Peyer's patch (tissue), 4 donors: Measurements from ENCODE around the gene DCDC2. TPM values are rescaled to one million over a fixed set of nuclear protein-coding genes. Genes with fewer than 3 reads are reported as not detected.

Experiments
- DNase-seq, 3 donors: peaks; one replicate each; pipeline ENCODE4 v3.0.0-alpha.2; 2017 to 2019
- H3K27ac ChIP-seq, 4 donors: fragments of 200-600 bp; sonication (generic); one replicate each; pipeline ENCODE4 v1.5.1; 2016 to 2019
- H3K27me3 ChIP-seq, 2 donors: fragments of 200-600 bp; sonication (generic); one replicate each; pipeline ENCODE4 v1.5.1; 2019
- H3K36me3 ChIP-seq, 3 donors: fragments of 200-600 bp; sonication (generic); one replicate each; pipeline ENCODE4 v1.5.1; 2016 to 2019
- H3K4me1 ChIP-seq, 4 donors: fragments of 200-600 bp; sonication (generic); one replicate each; pipeline ENCODE4 v1.5.1; 2016 to 2019
- H3K4me3 ChIP-seq, 4 donors: fragments of 200-600 bp; sonication (generic); 1 replicate in 3 of 4; 2 replicates in 1 of 4; pipeline ENCODE4 v1.5.1; 2016 to 2019; ENCODE audit warnings: mild to moderate bottlenecking in 1 of 4
- H3K9me3 ChIP-seq, 4 donors: fragments of 200-600 bp; sonication (generic); one replicate each; pipeline ENCODE4 v1.5.1; 2016 to 2019; ENCODE audit warnings: mild to moderate bottlenecking in 1 of 4
- CTCF ChIP-seq, 6 experiments: fragments of 450-650 bp in 4 of 6; fragments of 200-600 bp in 2 of 6; sonication (generic) in 1 of 6; IDR thresholded peaks; one replicate each; pipeline ENCODE4 v1.5.1; 2017 to 2019; ENCODE audit warnings: antibody characterized with exemption in 6 of 6, mild to moderate bottlenecking in 3 of 6, moderate library complexity in 1 of 6
- POLR2A ChIP-seq, 2 donors: fragments of 450-650 bp; IDR thresholded peaks; one replicate each; pipeline ENCODE4 v1.5.1; 2017; ENCODE audit warnings: antibody characterized with exemption in 2 of 2, mild to moderate bottlenecking in 2 of 2, moderate library complexity in 2 of 2
- total RNA-seq, 4 donors: library from RNA; depleted of rRNA; stranded (reverse); fragments of >200 nt; gene quantifications; one replicate each; pipeline ENCODE4 v1.1.0, GENCODE V29; 2016

DCDC2 gene
- total RNA-seq, 4 donors from 2014 or later: 0.27 to 3.3 (median 0.63) TPM

GRCh38 chr6:24157886-24158285 is 200.0 kb downstream of the DCDC2 start:
- no peak for DNase-seq
- TF ChIP-seq CTCF (IDR thresholded peaks at IDR 0.05) (no peak), POLR2A (IDR thresholded peaks at IDR 0.05) (no peak)
- Histone ChIP-seq H3K36me3 (no peaks in the 10 kb centered on the region), H3K27me3 (no peaks in the 10 kb centered on the region), H3K27ac (no peak overlapping the region), H3K4me1 (no peaks in the 10 kb centered on the region), H3K9me3 (no peaks in the 10 kb centered on the region), H3K4me3 (no peak overlapping the region)

- no peak overlapping the region for H3K4me3 ChIP-seq
- no peaks in the 10 kb centered on the region for H3K9me3 ChIP-seq
- no peaks in the 10 kb centered on the region for H3K4me1 ChIP-seq
- no peaks in the 10 kb centered on the region for H3K36me3 ChIP-seq
- TF ChIP-seq POLR2A (IDR thresholded peaks at IDR 0.05) (no peak), CTCF (IDR thresholded peaks at IDR 0.05) (no peak)
- H3K27ac ChIP-seq: no peak overlapping the region
- no peaks in the 10 kb centered on the region for H3K27me3 ChIP-seq
- DNase-seq: no peak
Observed at GRCh38 chr6:24154121-24154520, 203.7 kb downstream of the DCDC2 start.

- no peaks in the 10 kb centered on the region for H3K9me3 ChIP-seq
- no peaks in the 10 kb centered on the region for H3K4me1 ChIP-seq
- DNase-seq: no peak
- H3K4me3 ChIP-seq: no peak overlapping the region
- no peaks in the 10 kb centered on the region for H3K36me3 ChIP-seq
- H3K27me3 ChIP-seq: no peaks in the 10 kb centered on the region
- TF ChIP-seq POLR2A (IDR thresholded peaks at IDR 0.05) (no peak), CTCF (IDR thresholded peaks at IDR 0.05) (no peak)
- no peak overlapping the region for H3K27ac ChIP-seq
Observed at GRCh38 chr6:24152014-24152413, 205.8 kb downstream of the DCDC2 start.

GRCh38 chr6:24149836-24150235 is 208.0 kb downstream of the DCDC2 start:
- TF ChIP-seq CTCF (IDR thresholded peaks at IDR 0.05): no peak
- TF ChIP-seq POLR2A (IDR thresholded peaks at IDR 0.05): no peak
- Histone ChIP-seq H3K27ac (no peak overlapping the region), H3K27me3 (no peaks in the 10 kb centered on the region), H3K4me3 (no peak overlapping the region), H3K4me1 (no peaks in the 10 kb centered on the region), H3K9me3 (no peaks in the 10 kb centered on the region), H3K36me3 (no peaks in the 10 kb centered on the region)
- no peak for DNase-seq

- Histone ChIP-seq H3K4me3 (no peak overlapping the region), H3K27me3 (no peaks in the 10 kb centered on the region), H3K4me1 (no peaks in the 10 kb centered on the region), H3K9me3 (no peaks in the 10 kb centered on the region), H3K36me3 (no peaks in the 10 kb centered on the region), H3K27ac (no peak overlapping the region)
- TF ChIP-seq CTCF (IDR thresholded peaks at IDR 0.05) (no peak), POLR2A (IDR thresholded peaks at IDR 0.05) (no peak)
- no peak for DNase-seq
Observed at GRCh38 chr6:24149296-24149695, 208.6 kb downstream of the DCDC2 start.

- H3K9me3 ChIP-seq: no peaks in the 10 kb centered on the region
- H3K27ac ChIP-seq: no peak overlapping the region
- H3K4me3 ChIP-seq: no peak overlapping the region
- H3K27me3 ChIP-seq: no peaks in the 10 kb centered on the region
- no peak for TF ChIP-seq POLR2A (IDR thresholded peaks at IDR 0.05)
- TF ChIP-seq CTCF (IDR thresholded peaks at IDR 0.05): no peak
- H3K4me1 ChIP-seq: no peaks in the 10 kb centered on the region
- no peak for DNase-seq
- H3K36me3 ChIP-seq: no peaks in the 10 kb centered on the region
Observed at GRCh38 chr6:24148684-24149083, 209.2 kb downstream of the DCDC2 start.
